VCaP (cell line): Measurements from ENCODE around the gene ANLN.
A peak's percentile ranks its signal among the peaks of the same experiment; 100 is the strongest.

Source experiments
- H3K27ac ChIP-seq: fragments of 450-650 bp; 2 replicates; pipeline ENCODE4 v1.5.1; 2017
- TF ChIP-seq, protein P1 (sequence below): fragments of 450-650 bp; conservative IDR thresholded peaks from 2 replicates; pipeline ENCODE4 v1.5.1; 2017; ENCODE audit warnings: mild to moderate bottlenecking, moderate library complexity

Gene ANLN

DNA sequence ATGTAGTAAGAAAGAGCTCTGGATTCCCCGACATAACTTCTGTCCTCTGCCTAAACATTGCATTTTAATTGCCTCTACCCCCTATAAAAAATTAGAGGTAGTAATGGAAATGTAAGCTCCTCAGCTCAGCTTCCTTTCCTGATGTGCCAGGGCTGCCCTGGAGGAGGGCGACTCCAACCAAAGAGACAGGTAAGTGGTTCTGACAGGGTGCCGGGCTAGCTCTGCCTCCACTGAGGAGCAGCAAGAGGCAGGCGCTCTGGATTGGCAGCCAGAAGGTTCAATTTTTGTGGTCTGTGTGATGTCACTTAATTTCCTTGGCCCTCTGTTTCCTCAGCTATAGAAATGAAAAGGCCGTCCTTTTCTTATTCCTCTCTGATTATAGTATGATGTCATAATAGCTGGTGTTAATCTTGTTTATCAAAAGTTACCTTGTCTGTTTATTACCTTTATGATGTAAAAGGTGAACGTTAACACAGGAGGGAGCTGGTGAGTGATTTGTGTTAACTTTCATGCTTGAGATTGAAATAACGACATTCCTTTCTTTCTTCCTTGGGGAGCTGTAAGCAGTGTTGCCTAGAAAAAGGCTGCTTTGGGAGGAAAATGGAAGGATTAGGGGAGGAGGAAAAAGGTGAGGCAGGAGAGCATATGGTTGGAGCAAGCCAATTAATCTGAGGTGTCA is 51.8 kb downstream of the ANLN start:
- TF ChIP-seq, protein P1, sequence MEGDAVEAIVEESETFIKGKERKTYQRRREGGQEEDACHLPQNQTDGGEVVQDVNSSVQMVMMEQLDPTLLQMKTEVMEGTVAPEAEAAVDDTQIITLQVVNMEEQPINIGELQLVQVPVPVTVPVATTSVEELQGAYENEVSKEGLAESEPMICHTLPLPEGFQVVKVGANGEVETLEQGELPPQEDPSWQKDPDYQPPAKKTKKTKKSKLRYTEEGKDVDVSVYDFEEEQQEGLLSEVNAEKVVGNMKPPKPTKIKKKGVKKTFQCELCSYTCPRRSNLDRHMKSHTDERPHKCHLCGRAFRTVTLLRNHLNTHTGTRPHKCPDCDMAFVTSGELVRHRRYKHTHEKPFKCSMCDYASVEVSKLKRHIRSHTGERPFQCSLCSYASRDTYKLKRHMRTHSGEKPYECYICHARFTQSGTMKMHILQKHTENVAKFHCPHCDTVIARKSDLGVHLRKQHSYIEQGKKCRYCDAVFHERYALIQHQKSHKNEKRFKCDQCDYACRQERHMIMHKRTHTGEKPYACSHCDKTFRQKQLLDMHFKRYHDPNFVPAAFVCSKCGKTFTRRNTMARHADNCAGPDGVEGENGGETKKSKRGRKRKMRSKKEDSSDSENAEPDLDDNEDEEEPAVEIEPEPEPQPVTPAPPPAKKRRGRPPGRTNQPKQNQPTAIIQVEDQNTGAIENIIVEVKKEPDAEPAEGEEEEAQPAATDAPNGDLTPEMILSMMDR: no peak
- peak overlapping the region; percentile 13; the same call in 1 of the 2 replicates for H3K27ac ChIP-seq

DNA sequence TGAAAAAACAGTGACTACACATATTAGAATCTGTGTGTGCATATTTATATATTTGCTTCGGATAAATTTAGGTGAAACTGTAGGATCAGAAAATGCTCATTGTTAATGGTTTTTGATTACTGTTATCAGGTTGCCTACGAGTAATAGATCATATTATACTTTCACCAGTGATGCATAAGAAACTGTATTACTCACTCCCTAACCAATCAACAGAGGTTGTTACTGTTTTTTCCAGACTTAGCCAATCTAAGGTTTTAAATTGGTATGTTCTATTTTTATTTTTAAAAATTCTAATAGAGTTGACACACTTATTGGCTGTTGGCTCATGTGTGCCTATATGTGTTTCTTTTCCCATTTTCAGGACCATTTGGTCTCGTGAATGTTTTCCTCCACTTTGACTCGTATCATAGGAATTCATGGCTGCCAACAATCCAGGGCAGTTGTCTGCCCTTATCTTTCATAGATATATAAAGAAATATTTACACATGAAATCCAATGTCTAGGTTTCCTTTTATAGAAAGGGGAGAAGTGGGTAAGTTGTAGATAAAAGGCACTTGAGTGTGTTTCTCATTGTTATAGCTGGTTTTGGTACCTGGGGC is 59.2 kb downstream of the ANLN start:
- H3K27ac ChIP-seq: no peak overlapping the region

DNA sequence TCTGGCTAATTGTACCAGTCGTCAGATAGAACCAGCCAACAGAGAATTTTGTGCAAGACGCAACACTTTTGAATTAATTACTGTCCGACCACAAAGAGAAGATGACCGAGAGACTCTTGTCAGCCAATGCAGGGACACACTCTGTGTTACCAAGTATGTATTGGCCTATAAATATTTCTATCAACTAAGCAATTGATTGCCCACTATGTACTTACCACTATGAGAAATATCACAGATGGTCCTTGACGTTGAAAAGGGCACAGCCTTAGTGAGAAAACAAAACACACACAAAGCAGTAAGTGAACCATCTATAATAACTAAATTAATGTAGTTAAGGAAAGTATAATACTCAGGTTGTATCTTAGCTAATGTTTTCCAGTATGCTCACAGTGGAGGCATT is 60.0 kb downstream of the ANLN start:
- no peak overlapping the region for H3K27ac ChIP-seq
- TF ChIP-seq, protein P1: no peak

More for the DNA sequence above, 59.2 kb downstream of the ANLN start:
- TF ChIP-seq, protein P1: no peak

DNA sequence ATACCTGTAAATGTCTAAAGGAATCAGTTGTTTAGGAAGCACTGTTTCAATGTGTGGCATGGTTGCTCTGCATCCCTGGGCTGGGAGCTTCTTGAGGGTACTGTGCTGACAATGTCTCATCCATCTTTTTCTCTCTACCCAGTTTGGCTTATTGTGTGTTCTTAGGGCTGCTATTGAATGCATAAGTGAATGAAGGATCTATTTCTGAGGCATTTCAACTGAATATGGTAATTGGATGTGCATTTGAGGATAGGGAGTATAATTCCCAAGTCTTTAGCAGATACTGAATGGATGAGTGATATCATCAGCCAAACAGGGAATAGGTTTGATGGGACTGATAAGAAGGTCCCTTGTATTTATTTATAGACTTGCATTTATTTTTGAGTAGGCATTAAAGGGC is 64.1 kb downstream of the ANLN start:
- TF ChIP-seq, protein P1: no peak
- no peak overlapping the region for H3K27ac ChIP-seq

DNA sequence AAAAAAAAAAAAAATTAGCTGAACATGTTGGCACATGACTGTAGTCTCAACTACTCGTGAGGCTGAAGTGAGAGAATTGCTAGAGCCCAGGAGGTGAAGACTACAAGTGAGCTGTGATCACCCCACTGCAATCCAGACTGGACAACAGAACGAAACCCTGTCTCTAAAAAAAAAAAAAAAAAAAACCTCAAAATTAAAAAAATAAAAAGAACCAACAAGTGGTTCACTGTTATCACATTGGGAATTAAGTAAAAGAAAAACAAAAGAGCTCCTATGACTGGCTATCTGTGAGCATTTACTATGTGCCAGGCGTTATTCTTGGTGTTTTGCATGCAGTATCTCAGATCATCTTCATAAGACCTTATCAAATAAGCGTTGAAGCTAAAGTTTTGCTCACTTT is 66.0 kb downstream of the ANLN start:
- TF ChIP-seq, protein P1: no peak
- no peak overlapping the region for H3K27ac ChIP-seq

DNA sequence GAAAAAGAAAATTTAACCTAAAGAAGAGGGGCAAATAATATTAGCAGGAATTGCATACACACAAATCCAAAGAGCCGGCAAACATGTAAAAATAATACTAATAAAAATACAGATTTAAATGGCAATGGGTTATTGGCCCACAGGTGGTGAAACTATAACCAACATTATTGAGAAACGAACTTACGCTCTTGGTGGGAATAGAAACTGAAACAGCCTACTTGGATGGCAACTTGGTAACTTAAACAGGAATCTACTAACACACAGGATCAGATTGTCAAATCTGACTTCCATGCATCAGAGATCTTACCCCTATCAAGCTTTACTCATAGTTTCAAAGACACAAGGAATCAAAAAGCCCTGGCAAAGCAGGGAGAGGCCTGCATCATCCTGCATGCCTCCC is 66.5 kb downstream of the ANLN start:
- TF ChIP-seq, protein P1: no peak
- no peak overlapping the region; the same call in 1 of the 2 replicates for H3K27ac ChIP-seq

DNA sequence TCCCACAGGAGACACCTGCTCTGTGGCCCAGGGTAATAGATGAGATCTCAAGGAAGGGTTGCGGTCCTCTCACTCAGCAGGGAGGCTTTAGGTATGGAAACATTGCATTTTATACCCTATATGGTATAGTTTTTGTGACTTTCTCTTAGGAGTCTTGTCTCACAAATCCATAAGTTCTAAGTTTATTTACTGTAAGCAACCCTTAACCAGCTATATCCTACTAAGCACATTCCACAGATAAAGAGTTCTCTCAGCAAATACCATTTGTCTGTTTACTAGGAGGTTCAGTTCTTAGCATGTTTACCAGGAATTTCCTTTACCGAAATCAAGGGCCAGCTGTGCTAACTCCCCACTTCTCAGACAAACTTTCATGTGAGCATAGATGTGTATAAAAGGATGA is 66.9 kb downstream of the ANLN start:
- no peak overlapping the region; the same call in 1 of the 2 replicates for H3K27ac ChIP-seq
- TF ChIP-seq, protein P1: no peak
